ENCODE measurements around the gene PLPPR5.

- TF ChIP-seq EZH2phosphoT487 (conservative IDR thresholded peaks at IDR 0.05; ENCODE audit: low read length) (no peak), CTCF (IDR thresholded peaks at IDR 0.05; ENCODE audit: insufficient read depth, low read length, poor library complexity, severe bottlenecking) (no peak)
These were observed 45.1 kb upstream of the PLPPR5 start for GRCh38 chr1:99049745-99050144.

All from SU-DHL-6 (cell line).